Measurements from ENCODE around the gene STARD13.

Gene STARD13

GRCh38 chr13:33057019-33057780 lies 228.4 kb downstream of the STARD13 start:
- Histone ChIP-seq H3K4me3 (ENCODE audit: low read depth, low read length) (no peak overlapping the region), H3K36me3 (replicated peaks) (no peaks in the 10 kb centered on the region), H3K27me3 (replicated peaks) (no peaks in the 10 kb centered on the region), H3K27ac (no peak overlapping the region)
- in situ Hi-C loops (cut with HindIII; ENCODE audit: low pct_ligation_motif_present, low sequenced_read_pairs), result no loop called here
- peak; percentile 23 for DNase-seq
- peak; percentile 71 for TF ChIP-seq CTCF (IDR thresholded peaks at IDR 0.05; ENCODE audit: low read depth, low read length, missing control alignments)

- H3K36me3 ChIP-seq (replicated peaks), result no peaks in the 10 kb centered on the region
- in situ Hi-C loops (cut with HindIII; ENCODE audit: low pct_ligation_motif_present, low sequenced_read_pairs), result no loop called here
- H3K4me3 ChIP-seq (ENCODE audit: low read depth, low read length), result no peak overlapping the region
- no peak overlapping the region for H3K27ac ChIP-seq
- TF ChIP-seq CTCF (IDR thresholded peaks at IDR 0.05; ENCODE audit: low read depth, low read length, missing control alignments), result no peak
- H3K27me3 ChIP-seq (replicated peaks), result no peaks in the 10 kb centered on the region
- no peak for DNase-seq
These were observed 232.0 kb downstream of the STARD13 start for GRCh38 chr13:33053397-33054066.
